Activated T-cell treated with anti-CD3 and anti-CD28 coated beads for 4 hours (primary cell): ENCODE data around the gene AMDHD2.
A peak's percentile ranks its signal among the peaks of the same experiment; 100 is the strongest.

Experiments used
- DNase-seq: peaks from one replicate; pipeline ENCODE4 v3.0.0-alpha.2; 2020

AMDHD2 gene

DNA sequence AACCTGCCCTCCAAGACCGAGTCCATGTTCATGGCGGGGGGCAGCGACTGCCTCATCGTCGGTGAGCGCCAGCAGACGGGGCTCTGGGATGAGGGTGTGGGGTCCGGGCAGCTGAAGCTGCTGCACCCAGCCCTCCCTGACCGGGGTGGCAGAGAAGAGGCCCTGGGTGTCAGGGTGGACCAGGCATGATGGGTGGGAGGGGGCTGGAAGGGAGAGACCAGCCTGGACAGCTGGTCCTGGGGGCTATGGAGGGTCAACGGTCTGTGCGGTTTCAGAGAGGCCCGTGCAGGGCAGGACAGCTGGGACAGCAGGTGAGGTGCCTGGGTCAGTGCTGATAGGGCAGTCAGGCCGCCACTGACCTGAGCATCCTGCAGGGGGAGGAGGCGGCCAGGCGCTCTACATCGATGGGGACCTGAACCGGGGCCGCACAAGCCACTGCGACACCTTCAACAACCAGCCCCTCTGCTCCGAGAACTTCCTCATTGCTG is 19.7 kb upstream of the AMDHD2 start:
- DNase-seq = no peak

GRCh38 chr16:2500918-2501750 is 19.0 kb upstream of the AMDHD2 start:
- peak; percentile 69 for DNase-seq

GRCh38 chr16:2501946-2502895 is 17.9 kb upstream of the AMDHD2 start:
- DNase-seq = no peak

GRCh38 chr16:2505695-2506094 is 14.5 kb upstream of the AMDHD2 start:
- no peak for DNase-seq

GRCh38 chr16:2507052-2507659 is 13.0 kb upstream of the AMDHD2 start:
- DNase-seq = no peak

GRCh38 chr16:2507665-2508064 is 12.5 kb upstream of the AMDHD2 start:
- no peak for DNase-seq

DNA sequence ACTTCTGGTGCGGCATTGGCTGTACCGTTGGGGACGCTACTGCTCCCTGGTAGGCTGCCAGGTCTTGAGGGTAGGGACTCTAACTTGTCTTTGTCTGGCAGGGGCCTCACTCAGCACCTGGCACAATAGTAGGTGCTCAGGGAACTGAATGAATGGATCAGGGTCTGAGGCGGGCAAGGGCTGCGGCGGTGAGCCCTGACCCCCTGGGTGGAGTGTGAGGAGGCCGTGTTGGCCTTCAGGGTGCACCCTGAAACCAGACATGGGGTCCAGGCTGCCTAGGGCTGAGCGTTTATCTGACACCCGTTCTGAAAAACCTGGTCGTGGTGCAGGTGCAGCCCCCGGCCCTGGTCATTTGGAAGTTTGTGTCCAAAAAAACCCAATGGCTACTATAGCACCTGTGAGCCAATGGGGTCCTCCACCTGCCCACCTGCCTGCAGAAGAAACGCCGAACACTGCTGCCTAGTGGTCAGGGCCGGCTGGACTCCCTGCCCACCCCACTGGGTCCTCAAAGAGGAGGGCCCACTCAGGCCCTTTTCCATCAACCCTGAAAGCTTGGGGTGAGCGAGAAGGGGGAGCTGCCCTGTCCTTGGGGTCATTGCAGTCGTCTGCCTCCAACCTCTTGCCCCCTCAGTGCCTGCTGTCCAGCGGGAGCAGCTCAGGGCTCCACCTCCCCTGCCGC is 11.3 kb upstream of the AMDHD2 start:
- DNase-seq = no peak

GRCh38 chr16:2511128-2511800 is 8.9 kb upstream of the AMDHD2 start:
- DNase-seq = no peak

GRCh38 chr16:2511996-2512734 is 8.0 kb upstream of the AMDHD2 start:
- DNase-seq = no peak

DNA sequence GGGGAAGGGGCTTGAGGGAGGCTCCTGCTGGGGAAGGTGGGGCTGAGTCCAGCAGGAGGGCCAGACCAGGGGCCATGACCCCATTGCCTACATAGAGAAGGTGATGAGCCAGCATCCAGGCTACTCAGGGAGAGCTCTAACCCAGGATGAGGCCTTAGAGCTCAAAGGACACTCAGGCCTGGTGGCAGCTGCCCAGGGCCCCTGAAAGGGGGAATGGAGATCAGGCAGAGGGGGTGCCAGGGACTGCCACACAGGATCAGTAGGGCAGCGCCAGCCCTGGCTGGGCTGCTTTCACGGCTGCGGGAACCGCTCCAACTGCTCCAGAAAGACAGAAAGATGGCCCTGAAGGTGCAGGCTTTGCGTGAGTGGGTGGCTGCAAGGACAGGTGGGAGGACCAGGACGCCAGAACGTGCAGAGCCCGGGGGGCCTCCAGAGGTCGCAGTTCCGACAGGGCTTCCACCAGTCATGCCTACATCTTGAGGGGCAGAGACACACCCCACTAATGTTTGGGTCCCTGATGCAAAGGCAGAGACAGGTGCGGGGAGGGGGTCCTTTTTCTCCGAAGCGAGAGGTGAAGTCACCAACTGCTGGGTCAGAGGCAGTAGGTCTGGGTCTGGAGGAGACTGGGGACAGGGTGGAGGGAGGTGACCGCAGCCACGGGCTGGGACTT is 7.3 kb upstream of the AMDHD2 start:
- DNase-seq = no peak

DNA sequence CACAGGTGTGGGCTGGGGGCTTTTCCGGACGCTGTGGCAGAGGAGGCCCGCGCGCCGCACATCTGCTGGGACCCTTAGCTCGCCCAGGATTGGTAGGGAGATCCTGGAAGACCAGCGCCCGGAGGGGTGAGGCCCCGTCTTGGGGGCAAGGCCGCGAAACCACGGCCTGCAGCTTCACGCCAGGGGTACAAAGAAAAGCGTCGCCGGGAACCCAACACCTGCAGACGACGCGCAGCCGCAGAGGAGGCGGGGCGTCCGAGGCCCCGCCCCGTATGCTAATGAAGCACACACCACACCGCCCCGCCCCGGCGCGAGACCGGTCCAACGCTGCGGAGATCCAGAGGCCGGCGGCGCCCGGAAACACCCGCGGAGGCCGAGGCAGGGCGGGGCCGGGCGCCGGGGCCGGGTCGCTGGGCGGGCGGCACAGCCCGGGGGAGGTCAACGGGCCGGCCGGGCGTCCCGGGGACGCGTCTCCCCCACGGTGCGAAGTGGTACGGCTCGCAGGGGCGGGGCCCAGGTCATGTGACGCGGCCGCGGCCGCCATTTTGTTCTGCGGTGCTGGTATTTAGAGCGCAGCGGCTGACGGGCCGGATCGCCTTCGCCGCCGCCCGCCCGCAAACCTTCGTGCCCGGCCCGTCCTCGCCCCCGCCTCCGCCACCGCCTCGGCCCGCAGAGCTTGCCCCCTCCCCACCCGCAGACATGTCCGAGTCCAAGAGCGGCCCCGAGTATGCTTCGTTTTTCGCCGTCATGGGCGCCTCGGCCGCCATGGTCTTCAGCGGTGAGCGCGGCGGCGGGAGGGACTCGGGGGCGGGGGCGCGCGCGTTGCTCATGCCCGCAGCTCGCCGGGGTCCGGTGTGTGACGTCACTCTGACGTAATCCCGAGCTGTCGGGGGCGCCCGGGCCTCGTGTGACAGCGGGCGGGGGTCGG is 6.5 kb upstream of the AMDHD2 start, which contains the start of gene ATP6V0C:
TSS of gene ATP6V0C (plus strand) at position 548 of the 928 bp plus-strand sequence. CDS start at position 700, 152 bp downstream.
- peak; percentile 85 for DNase-seq

GRCh38 chr16:2514333-2515179 is 5.6 kb upstream of the AMDHD2 start:
- no peak for DNase-seq

DNA sequence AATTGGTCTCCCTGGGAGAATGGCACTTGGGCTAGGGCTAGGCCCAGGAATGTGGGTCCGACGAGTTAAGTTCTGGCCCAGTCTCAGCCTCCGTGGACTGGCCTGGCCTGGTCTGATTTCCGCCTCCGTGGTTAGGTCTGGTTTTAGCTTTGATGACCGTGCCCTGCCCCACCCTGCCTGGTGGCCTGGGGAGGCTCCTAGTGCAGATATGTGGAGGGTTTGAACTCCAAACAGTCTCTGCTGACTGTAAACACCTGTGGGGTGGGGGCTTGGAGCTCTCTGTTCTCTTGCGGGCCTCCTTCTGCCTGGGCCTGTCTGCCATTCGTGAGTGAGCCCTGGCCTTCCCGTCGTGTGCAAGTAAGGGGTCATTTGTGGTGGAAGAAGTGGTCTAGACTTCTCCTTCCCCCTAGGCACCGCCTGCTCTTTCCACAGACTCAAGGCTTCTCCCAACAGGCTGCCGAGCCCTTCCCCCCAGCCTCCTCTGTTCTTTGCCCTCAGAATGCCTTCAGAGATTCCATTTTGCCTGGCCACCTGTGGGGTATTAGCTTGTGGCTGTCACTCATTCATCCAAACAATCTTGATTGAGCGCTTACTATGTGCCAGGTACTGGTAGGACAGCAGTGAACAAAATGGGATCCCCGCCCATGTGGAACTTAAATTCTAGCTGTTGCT is 4.9 kb upstream of the AMDHD2 start:
- DNase-seq = no peak

GRCh38 chr16:2516391-2517240 is 3.6 kb upstream of the AMDHD2 start:
- DNase-seq = no peak

DNA sequence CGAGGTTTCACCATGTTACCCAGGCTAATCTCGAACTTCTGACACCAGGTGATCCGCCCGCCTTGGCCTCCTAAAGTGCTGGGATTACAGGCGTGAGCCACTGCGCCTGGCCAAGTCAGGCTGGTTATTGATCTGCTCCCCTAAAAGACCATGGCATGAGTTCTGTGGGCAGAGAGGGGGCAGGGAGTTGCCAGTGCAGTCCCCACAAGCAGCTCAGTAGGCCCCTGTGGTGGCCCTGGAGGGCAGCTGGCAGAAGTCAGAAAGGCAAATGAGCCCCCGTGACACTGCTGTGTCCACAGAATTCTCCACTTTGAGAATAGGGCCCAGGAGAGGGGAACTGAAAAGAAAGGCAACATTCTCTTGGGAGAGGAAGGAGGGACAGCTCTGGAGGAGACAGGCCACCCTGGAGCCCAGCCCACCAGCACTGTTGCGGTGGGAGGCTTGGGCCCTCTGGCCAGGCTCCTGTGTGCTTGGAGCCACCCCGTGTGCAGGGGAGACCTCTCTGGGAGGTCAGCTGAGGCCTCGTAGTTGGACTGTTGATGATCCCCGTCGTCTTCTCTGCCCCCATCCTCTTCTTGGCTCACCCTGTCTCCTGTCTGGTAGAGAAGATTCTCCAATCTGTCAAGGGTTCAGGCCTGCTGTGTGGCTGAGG is 2.1 kb upstream of the AMDHD2 start:
- no peak for DNase-seq
